CD4-positive, alpha-beta T cell treated with Interleukin-15 for 4 hours (primary cell): ENCODE data around the gene PRRC2B.
"Not testable (repeated sequence)": the region's sequence is repeated elsewhere in the genome, so short reads cannot be mapped to it uniquely, and the experiment has no call there.

Experiments
- DNase-seq: peaks from one replicate; pipeline ENCODE4 v3.0.0-alpha.2; 2020; ENCODE audit warnings: low spot score

Gene PRRC2B

GRCh38 chr9:131472085-131472484 is 78.2 kb downstream of the PRRC2B start:
- DNase-seq: not testable (repeated sequence)

GRCh38 chr9:131473198-131473885 is 79.5 kb downstream of the PRRC2B start:
- no peak for DNase-seq

GRCh38 chr9:131473891-131474290 is 80.0 kb downstream of the PRRC2B start:
- DNase-seq: no peak

DNA sequence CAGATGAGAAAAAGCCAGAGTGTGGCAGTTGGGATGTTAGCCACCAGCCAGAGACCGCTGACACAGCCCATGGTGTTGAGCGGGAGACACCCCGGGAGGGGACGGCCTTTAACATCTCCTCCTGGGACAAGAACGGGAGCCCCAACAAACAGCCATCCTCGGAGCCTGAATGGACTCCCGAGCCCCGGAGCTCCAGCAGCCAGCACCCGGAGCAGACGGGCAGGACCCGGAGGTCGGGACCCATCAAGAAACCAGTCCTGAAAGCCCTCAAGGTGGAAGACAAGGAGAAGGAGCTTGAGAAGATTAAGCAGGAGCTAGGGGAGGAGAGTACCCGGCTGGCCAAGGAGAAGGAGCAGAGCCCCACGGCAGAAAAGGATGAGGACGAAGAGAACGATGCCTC is 80.8 kb downstream of the PRRC2B start:
- DNase-seq: no peak

- no peak for DNase-seq
Observed at GRCh38 chr9:131475111-131475955, 81.4 kb downstream of the PRRC2B start.

GRCh38 chr9:131475956-131476776 is 82.3 kb downstream of the PRRC2B start:
- DNase-seq: no peak

GRCh38 chr9:131476777-131477345 is 83.0 kb downstream of the PRRC2B start:
- no peak for DNase-seq

DNA sequence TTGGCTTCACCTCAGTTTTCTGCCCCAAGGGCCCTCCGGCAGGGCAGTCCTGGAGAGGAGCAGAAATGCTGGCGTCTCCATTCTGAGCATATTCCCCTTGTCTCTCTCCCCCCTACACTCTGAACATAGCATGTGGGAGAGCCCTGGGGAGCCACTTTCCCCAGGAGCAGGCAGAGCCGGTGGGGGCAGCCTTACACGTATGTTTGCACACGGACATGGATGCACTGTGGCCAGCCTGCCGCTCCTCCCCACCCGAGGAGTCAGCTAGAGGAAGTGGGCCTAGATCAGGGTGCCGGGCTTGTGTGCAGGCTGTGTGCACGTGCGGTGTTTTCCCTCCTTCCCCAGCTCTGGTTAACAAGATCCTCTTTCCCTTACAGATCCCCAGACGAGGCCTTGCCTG is 83.5 kb downstream of the PRRC2B start:
- no peak for DNase-seq

- no peak for DNase-seq
Observed at GRCh38 chr9:131477816-131478419, 84.0 kb downstream of the PRRC2B start.

GRCh38 chr9:131478421-131478868 is 84.6 kb downstream of the PRRC2B start:
- peak; percentile 46 for DNase-seq

- DNase-seq: no peak
Observed at GRCh38 chr9:131478911-131479310, 85.0 kb downstream of the PRRC2B start.

GRCh38 chr9:131480258-131480657 is 86.4 kb downstream of the PRRC2B start:
- no peak for DNase-seq

DNA sequence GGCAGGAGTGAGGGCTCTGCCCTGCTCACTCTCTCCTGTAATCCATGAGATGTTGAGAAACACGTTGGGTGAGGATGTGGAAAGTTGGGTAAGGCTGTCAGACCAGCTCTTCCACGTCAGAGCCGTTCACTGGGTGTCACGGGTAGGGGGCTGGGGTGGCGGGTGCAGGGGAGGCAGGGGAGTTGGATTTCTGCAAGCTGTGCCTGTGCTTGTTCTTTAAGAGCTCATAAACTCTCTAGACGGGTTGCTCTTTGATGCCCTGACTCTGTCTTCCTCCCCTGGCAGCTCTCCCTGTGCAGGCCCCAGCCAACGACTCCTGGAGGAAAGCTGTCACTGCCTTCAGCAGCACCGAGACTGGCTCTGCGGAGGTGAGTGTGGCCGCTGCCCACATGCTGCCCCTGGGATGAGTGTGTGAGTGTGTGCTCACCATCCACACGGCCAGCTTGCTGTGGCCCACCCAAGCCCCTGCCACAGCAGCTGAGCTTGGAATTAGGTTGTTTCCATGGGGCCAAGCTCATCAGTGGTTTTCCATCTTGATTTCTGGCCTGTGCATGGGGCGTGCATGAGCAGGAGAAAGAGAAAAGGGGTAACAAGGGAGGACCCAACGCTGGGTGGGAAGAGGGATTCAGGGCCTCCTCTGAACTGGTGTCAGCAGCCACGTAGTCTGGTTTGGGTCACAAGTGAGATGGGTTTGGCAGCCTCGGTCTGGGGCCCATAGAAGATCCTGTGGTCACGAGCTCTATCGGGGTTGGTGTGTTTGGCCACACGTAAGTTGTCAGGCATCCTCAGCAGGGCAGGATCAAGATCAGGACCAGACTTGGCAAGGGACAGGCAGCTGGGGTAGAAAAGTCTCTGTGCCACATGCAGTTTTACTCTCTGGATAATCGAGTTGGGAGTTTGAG is 87.8 kb downstream of the PRRC2B start:
- no peak for DNase-seq

GRCh38 chr9:131482343-131483006 is 88.6 kb downstream of the PRRC2B start:
- no peak for DNase-seq

- DNase-seq: no peak
Observed at GRCh38 chr9:131483319-131484050, 89.6 kb downstream of the PRRC2B start.

DNA sequence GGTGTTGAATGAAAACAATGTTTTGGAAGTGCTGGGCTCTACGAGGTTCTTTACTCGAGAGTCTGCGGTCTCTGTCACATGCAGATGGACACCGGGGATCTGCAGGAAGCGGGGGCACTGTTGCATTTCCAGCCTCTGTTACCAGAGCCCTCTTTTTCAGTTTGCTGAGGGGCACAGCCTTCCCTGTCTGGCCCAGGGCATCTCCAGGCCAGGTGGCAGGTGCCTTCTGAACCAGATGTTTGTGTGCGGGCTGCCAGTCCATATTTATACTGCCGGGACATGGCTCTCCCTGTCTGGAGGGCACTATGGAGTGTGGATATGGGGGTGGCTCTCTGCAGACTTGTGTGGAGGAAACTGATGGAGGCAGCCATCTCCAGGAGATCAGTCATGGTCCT is 90.2 kb downstream of the PRRC2B start:
- DNase-seq: no peak

- DNase-seq: no peak
Observed at GRCh38 chr9:131484560-131485185, 90.8 kb downstream of the PRRC2B start.

GRCh38 chr9:131485206-131485605 is 91.3 kb downstream of the PRRC2B start:
- DNase-seq: no peak
